HG03575 (cell line): Measurements from ENCODE around the gene ADGRD1.

Experiments used
- ATAC-seq: cut with Tn5 transposase; IDR thresholded peaks from one replicate; pipeline ENCODE4 v1.9.1; 2021; ENCODE audit not compliant: unreplicated experiment, insufficient number of reproducible peaks, low FRiP score; ENCODE audit errors: extremely low read depth

ADGRD1 gene

GRCh38 chr12:131187602-131188001, 233.9 kb downstream of the ADGRD1 start:
- ATAC-seq = no peak

GRCh38 chr12:131188131-131189050, 234.7 kb downstream of the ADGRD1 start:
- no peak for ATAC-seq

- no peak for ATAC-seq
These were observed 236.1 kb downstream of the ADGRD1 start for GRCh38 chr12:131189781-131190180.

GRCh38 chr12:131190965-131191364, 237.3 kb downstream of the ADGRD1 start:
- no peak for ATAC-seq
